ENCODE measurements around the gene PRKACA. TPM values are rescaled to one million over a fixed set of nuclear protein-coding genes. Genes with fewer than 3 reads are reported as not detected.

Gene PRKACA
- total and polyA plus RNA-seq, 4 donors, result 43.7 to 103 (median 67.9) TPM

DNA sequence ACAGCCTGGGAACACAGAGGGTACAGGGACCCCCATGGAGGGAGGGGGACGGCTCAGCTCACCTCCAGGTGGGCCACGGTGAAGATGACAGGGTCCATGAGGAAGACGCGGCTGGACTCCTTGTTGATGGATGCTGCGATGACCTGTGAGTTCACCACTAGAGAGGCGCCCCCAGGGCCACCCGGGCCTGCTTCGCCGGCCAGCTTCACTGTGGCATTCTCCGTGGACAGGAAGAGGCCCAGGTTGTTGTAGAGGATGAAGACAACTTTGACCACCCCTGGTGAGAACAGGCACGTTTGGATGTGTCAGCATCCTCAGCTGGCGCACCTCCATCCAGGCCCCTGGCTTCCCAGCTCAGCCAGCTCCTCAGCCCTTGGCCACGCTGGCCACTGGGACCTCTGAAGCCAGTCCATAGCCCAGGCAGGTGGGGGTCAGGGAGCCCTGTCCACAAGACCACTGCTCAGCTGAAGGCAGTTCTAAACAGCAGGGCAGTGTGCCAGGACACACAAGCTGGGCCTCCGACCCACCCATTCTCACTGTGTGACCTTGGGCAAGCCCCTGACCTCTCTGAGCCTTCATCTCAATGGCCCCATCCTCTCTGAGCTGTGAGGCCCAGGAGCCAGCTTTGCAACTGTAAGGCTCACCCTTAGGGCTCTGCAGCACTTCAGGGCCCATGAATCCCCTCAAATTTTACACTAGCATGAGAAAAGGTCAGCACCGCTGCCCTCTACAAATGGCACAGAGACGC is 40.9 kb upstream of the PRKACA start:
- TF ChIP-seq, protein P1, sequence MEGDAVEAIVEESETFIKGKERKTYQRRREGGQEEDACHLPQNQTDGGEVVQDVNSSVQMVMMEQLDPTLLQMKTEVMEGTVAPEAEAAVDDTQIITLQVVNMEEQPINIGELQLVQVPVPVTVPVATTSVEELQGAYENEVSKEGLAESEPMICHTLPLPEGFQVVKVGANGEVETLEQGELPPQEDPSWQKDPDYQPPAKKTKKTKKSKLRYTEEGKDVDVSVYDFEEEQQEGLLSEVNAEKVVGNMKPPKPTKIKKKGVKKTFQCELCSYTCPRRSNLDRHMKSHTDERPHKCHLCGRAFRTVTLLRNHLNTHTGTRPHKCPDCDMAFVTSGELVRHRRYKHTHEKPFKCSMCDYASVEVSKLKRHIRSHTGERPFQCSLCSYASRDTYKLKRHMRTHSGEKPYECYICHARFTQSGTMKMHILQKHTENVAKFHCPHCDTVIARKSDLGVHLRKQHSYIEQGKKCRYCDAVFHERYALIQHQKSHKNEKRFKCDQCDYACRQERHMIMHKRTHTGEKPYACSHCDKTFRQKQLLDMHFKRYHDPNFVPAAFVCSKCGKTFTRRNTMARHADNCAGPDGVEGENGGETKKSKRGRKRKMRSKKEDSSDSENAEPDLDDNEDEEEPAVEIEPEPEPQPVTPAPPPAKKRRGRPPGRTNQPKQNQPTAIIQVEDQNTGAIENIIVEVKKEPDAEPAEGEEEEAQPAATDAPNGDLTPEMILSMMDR (IDR thresholded peaks at IDR 0.05; ENCODE audit: control extremely low read depth, extremely low read depth), result no peak
- DNase-seq (no peak), ATAC-seq (ENCODE audit: insufficient read depth, low FRiP score) (no peak)
- H3K4me3 ChIP-seq, result no peak overlapping the region
- peaks cover 0 to 49% (median 32%) of the 10 kb centered on the region in 4 donors for H3K36me3 ChIP-seq (ENCODE audit: control insufficient read depth in 4 of 4, insufficient read depth in 4 of 4, low read length in 4 of 4)
- no peak overlapping the region for H3K27ac ChIP-seq (ENCODE audit: low read depth in 1 of 2, low read length in 1 of 2)
- peaks cover 0 to 3% (median 0%) of the 10 kb centered on the region in 4 donors for H3K9me3 ChIP-seq (ENCODE audit: control insufficient read depth in 4 of 4, insufficient read depth in 3 of 4, low read length in 3 of 4)
- 90 to 94% methylated on average over 16 of the region's 16 CpGs for WGBS, 2 donors
- H3K9ac ChIP-seq (ENCODE audit: insufficient read depth in 1 of 2, low read length in 2 of 2), result no peak overlapping the region
- no peaks in the 10 kb centered on the region for H3K27me3 ChIP-seq (ENCODE audit: control insufficient read depth in 3 of 3, insufficient read depth in 3 of 3, low read length in 2 of 3)
- H3K4me1 ChIP-seq (ENCODE audit: control insufficient read depth in 5 of 5, insufficient read depth in 5 of 5, low read length in 5 of 5), result no peaks in the 10 kb centered on the region

DNA sequence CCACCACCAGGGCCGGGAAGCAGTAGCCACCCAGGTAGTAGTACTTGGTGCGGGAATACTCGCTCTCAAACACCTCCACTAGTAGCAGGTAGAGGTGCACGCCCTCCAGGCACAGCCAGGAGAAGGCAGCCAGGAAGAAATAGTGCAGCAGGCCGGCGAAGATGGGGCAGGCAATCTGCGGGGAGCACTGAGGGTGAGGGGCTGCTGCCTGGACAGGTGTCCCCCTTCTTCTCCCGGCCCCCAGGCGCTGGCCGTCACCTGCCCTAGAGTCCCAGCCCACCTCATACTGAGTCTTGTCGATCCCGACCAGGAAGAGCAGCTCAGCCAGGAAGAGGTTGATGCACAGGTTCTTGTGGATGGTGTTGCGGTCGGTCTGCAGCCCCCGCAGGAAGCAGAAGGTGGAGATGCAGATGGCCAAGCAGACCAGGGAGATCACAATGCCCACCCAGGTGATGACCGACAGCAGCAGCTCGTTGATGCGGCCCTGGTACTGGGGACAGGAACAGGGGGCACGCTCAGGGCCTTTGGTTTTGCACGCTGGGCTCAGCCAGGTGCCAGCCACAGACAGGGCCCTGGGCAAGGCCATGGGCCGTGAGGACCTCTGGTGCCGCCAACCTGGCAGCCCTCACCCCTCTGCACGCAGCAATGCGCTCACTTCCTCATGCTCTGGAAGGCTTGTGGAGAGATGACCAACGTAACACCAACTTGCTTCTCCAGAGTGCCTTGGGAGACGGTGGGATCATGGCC is 39.6 kb upstream of the PRKACA start:
- no peaks in the 10 kb centered on the region for H3K9me3 ChIP-seq (ENCODE audit: control insufficient read depth in 4 of 4, insufficient read depth in 3 of 4, low read length in 3 of 4)
- H3K27me3 ChIP-seq (ENCODE audit: control insufficient read depth in 3 of 3, insufficient read depth in 3 of 3, low read length in 2 of 3), result no peaks in the 10 kb centered on the region
- TF ChIP-seq, protein P1 (IDR thresholded peaks at IDR 0.05; ENCODE audit: control extremely low read depth, extremely low read depth), result no peak
- peaks cover 0 to 45% (median 32%) of the 10 kb centered on the region in 4 donors for H3K36me3 ChIP-seq (ENCODE audit: control insufficient read depth in 4 of 4, insufficient read depth in 4 of 4, low read length in 4 of 4)
- ATAC-seq (ENCODE audit: insufficient read depth, low FRiP score) (no peak), DNase-seq (no peak)
- H3K4me3 ChIP-seq, result no peak overlapping the region
- no peak overlapping the region for H3K27ac ChIP-seq (ENCODE audit: low read depth in 1 of 2, low read length in 1 of 2)
- no peak overlapping the region for H3K9ac ChIP-seq (ENCODE audit: insufficient read depth in 1 of 2, low read length in 2 of 2)
- 93 to 94% methylated on average over 26 of the region's 26 CpGs for WGBS, 2 donors
- no peaks in the 10 kb centered on the region for H3K4me1 ChIP-seq (ENCODE audit: control insufficient read depth in 5 of 5, insufficient read depth in 5 of 5, low read length in 5 of 5)

DNA sequence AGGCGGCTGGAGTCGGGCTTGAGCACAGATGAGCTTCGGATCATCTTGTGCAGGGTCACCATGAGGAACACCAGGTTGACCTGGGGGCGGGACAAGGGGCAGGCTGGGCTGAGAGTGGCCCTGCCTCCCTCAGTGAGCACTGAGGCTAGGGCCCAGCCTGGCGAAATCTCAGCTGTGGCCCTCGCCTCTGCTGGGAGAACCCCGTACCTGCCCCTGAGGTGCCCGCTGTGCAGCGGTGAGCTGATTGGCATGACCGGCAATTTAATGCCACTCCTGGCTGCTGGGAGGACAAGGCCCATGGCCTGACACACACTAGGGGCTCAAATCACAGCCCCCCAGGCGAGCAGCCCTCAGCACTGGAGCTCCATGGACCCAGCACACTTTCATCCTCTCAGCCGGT is 38.6 kb upstream of the PRKACA start:
- Histone ChIP-seq H3K36me3 (ENCODE audit: control insufficient read depth in 4 of 4, insufficient read depth in 4 of 4, low read length in 4 of 4) (peaks cover 0 to 48% (median 32%) of the 10 kb centered on the region in 4 donors), H3K9ac (ENCODE audit: insufficient read depth in 1 of 2, low read length in 2 of 2) (no peak overlapping the region), H3K27me3 (ENCODE audit: control insufficient read depth in 3 of 3, insufficient read depth in 3 of 3, low read length in 2 of 3) (no peaks in the 10 kb centered on the region), H3K4me3 (no peak overlapping the region), H3K9me3 (ENCODE audit: control insufficient read depth in 4 of 4, insufficient read depth in 3 of 4, low read length in 3 of 4) (no peaks in the 10 kb centered on the region), H3K4me1 (ENCODE audit: control insufficient read depth in 5 of 5, insufficient read depth in 5 of 5, low read length in 5 of 5) (no peaks in the 10 kb centered on the region), H3K27ac (ENCODE audit: low read depth in 1 of 2, low read length in 1 of 2) (no peak overlapping the region)
- WGBS, 2 donors, result 94 to 96% methylated on average over 12 of the region's 12 CpGs
- DNase-seq, result no peak
- TF ChIP-seq, protein P1 (IDR thresholded peaks at IDR 0.05; ENCODE audit: control extremely low read depth, extremely low read depth), result no peak
- ATAC-seq (ENCODE audit: insufficient read depth, low FRiP score), result no peak
